RWPE2 (cell line): Measurements from ENCODE around the gene MTOR.

Source experiments
- ATAC-seq: fragments of 200-7000 bp; cut with Tn5 transposase; 3 replicates; pipeline ENCODE4 v1.9.1; 2021; ENCODE audit warnings: low read depth
- DNase-seq: peaks from one replicate; pipeline ENCODE4 v3.0.0-alpha.2; 2020; ENCODE audit warnings: low spot score
- H3K27ac ChIP-seq: fragments of 450-650 bp; 2 replicates; pipeline ENCODE4 v1.5.1; 2017; ENCODE audit warnings: mild to moderate bottlenecking; ENCODE audit not compliant: poor library complexity, severe bottlenecking
- H3K27me3 ChIP-seq: fragments of 250-450 bp; sonication (Bioruptor Pico); 2 replicates; pipeline ENCODE4 v1.5.1; 2021; ENCODE audit warnings: mild to moderate bottlenecking, moderate library complexity; ENCODE audit not compliant: insufficient read depth, poor library complexity, severe bottlenecking
- H3K36me3 ChIP-seq: fragments of 250-450 bp; sonication (Bioruptor Pico); 2 replicates; pipeline ENCODE4 v1.5.1; 2020; ENCODE audit warnings: low read depth, mild to moderate bottlenecking, moderate library complexity
- H3K4me1 ChIP-seq: fragments of 250-450 bp; sonication (Bioruptor Pico); 2 replicates; pipeline ENCODE4 v1.5.1; 2021; ENCODE audit warnings: mild to moderate bottlenecking, moderate library complexity; ENCODE audit not compliant: insufficient read depth, poor library complexity, severe bottlenecking
- H3K4me3 ChIP-seq: fragments of 250-450 bp; sonication (Bioruptor Pico); 2 replicates; pipeline ENCODE4 v1.5.1; 2021; ENCODE audit warnings: mild to moderate bottlenecking, moderate library complexity; ENCODE audit not compliant: severe bottlenecking
- H3K9me3 ChIP-seq: fragments of 250-450 bp; sonication (Bioruptor Pico); 2 replicates; pipeline ENCODE4 v1.5.1; 2021; ENCODE audit warnings: mild to moderate bottlenecking, moderate library complexity; ENCODE audit not compliant: severe bottlenecking
- TF ChIP-seq, protein P1 (sequence below): fragments of 450-650 bp; IDR thresholded peaks from one replicate; pipeline ENCODE4 v1.5.1; 2017; ENCODE audit warnings: mild to moderate bottlenecking, moderate library complexity; ENCODE audit not compliant: poor library complexity, severe bottlenecking

MTOR gene

DNA sequence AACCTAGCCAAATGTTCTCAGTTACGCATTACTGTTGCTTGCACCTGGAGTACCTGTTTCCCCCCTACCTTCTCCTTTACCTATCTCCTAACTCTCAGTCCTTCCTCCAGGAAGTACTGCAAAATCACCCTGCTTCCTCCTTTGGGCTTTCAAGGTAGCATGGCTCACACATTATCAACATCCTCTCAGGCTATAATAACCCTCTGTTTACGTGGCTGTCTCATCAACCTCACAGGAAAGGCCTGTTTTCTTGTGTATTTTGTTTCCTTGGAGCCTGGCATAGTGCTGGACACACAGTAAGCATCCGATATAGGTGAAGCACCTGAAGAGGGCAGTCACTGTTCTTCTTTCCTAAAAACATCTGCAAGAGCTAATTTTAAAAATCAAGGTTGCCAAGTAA lies 105.9 kb downstream of the MTOR start:
- ATAC-seq (no peak), DNase-seq (no peak)
- Histone ChIP-seq H3K4me1 (peaks cover 23% of the 10 kb centered on the region), H3K9me3 (no peaks in the 10 kb centered on the region), H3K4me3 (no peak overlapping the region), H3K36me3 (peaks cover 44% of the 10 kb centered on the region), H3K27ac (no peak overlapping the region), H3K27me3 (no peaks in the 10 kb centered on the region)
- TF ChIP-seq, protein P1, sequence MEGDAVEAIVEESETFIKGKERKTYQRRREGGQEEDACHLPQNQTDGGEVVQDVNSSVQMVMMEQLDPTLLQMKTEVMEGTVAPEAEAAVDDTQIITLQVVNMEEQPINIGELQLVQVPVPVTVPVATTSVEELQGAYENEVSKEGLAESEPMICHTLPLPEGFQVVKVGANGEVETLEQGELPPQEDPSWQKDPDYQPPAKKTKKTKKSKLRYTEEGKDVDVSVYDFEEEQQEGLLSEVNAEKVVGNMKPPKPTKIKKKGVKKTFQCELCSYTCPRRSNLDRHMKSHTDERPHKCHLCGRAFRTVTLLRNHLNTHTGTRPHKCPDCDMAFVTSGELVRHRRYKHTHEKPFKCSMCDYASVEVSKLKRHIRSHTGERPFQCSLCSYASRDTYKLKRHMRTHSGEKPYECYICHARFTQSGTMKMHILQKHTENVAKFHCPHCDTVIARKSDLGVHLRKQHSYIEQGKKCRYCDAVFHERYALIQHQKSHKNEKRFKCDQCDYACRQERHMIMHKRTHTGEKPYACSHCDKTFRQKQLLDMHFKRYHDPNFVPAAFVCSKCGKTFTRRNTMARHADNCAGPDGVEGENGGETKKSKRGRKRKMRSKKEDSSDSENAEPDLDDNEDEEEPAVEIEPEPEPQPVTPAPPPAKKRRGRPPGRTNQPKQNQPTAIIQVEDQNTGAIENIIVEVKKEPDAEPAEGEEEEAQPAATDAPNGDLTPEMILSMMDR, result no peak

GRCh38 chr1:11153184-11153583 lies 109.2 kb downstream of the MTOR start:
- H3K36me3 ChIP-seq, result peaks cover 59% of the 10 kb centered on the region

GRCh38 chr1:11152755-11153154 lies 109.6 kb downstream of the MTOR start:
- H3K27ac ChIP-seq, result no peak overlapping the region
- H3K36me3 ChIP-seq, result peaks cover 63% of the 10 kb centered on the region
- DNase-seq (no peak), ATAC-seq (no peak)
- H3K4me1 ChIP-seq, result peaks cover 11% of the 10 kb centered on the region
- no peaks in the 10 kb centered on the region for H3K27me3 ChIP-seq
- H3K4me3 ChIP-seq, result no peak overlapping the region
- no peaks in the 10 kb centered on the region for H3K9me3 ChIP-seq
- TF ChIP-seq, protein P1, result no peak

More at GRCh38 chr1:11153184-11153583, 109.2 kb downstream of the MTOR start:
- DNase-seq, result no peak
- no peaks in the 10 kb centered on the region for H3K9me3 ChIP-seq
- peaks cover 11% of the 10 kb centered on the region for H3K4me1 ChIP-seq
- TF ChIP-seq, protein P1, result no peak
- H3K27me3 ChIP-seq, result no peaks in the 10 kb centered on the region
- ATAC-seq, result no peak
- H3K27ac ChIP-seq, result no peak overlapping the region
- no peak overlapping the region for H3K4me3 ChIP-seq

- Histone ChIP-seq H3K9me3 (no peaks in the 10 kb centered on the region), H3K27ac (no peak overlapping the region), H3K36me3 (peaks cover 60% of the 10 kb centered on the region), H3K27me3 (no peaks in the 10 kb centered on the region), H3K4me3 (no peak overlapping the region), H3K4me1 (peaks cover 12% of the 10 kb centered on the region)
- TF ChIP-seq, protein P1, result no peak
- ATAC-seq, result no peak
- no peak for DNase-seq
Observed at GRCh38 chr1:11151826-11152612, 110.3 kb downstream of the MTOR start.

DNA sequence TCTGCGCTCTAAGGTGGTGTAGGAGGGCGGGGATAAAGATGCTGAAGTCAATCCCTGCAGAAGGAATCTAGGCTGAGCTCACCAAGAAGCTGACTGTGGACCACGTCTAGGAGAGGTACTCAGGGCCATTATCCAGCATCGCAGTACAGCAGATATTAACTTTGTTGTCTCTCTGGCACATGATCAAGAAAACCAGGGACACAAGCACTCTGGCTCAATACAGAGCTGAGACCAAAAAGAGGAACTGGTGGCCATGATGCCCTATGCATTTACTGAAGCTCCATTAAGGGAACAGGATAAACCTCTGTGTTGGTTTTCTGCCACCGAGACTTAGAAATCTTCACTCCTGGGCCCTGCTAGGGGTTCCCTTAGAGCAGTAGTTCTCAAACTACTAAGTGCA lies 111.2 kb downstream of the MTOR start:
- DNase-seq, result no peak
- Histone ChIP-seq H3K27me3 (no peaks in the 10 kb centered on the region), H3K9me3 (no peaks in the 10 kb centered on the region), H3K36me3 (peaks cover 58% of the 10 kb centered on the region), H3K27ac (no peak overlapping the region), H3K4me1 (peaks cover 15% of the 10 kb centered on the region), H3K4me3 (no peak overlapping the region)
- ATAC-seq, result no peak
- TF ChIP-seq, protein P1, result no peak
